Fibroblast of skin of left quadriceps (primary cell): Measurements from ENCODE around the gene CDH6.
A peak's percentile ranks its signal among the peaks of the same experiment; 100 is the strongest.

Source experiments
- DNase-seq, 2 experiments: peaks; one replicate each; pipeline ENCODE4 v3.0.0-alpha.2; 2013; ENCODE audit warnings: low read depth in 2 of 2

CDH6 gene

DNA sequence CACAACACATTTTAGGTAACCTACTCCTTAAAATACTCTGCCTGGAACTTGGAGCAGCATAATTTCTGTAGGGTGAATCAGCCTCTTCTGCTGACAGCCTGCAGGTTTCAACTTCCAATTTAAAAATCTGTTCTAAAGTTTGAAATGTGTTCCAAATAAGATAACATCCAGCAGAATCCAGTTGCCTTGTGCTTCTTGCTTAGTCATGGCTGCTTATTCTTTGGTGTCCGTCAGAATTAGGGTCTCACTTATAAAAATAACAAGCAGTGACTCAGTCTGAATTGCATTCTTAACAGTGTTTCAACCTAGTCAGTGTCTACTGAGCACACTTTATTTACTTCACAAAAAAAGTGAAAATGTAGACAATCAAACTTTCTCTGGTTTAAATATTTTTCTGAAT, 3.7 kb downstream of the CDH6 start:
- peak; percentile 11 to 14 for DNase-seq

DNA sequence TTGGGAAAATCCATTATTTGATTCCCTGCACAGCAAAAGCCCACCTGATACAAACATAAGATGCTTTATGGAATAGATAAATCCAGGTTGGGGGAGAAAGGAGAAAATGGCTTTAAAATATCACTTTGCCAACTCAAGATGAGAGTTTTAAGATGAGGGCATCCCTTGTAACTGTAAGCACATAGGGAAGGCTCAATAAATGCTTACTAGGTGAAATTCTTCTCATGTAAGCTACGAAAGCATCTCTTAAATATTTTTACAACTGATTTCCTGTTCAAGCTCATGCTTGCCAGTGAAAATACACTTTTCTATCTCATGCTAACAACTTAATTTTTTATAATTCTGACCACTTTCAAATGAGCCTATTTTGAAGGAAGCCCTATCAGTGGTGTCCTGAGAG, 11.5 kb downstream of the CDH6 start:
- no peak for DNase-seq

DNA sequence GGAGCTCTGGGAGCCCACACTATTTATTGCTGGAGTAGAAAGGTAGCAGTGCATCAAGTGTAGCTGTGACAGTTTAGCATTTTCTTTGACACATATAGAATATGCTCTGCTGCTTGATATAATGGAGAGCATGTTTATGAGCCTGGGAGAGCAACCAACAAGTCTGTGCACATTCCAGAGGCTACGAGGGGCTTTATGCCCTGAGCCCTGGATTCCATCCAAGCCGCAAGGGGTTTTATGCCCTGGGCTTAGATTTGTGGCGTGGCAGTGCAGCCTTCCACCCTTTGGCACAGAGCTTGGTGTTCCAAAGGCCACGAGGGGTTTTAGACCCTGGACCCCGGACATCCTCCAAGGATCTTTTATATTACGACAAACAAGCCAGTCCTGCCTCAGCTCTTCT, 14.6 kb downstream of the CDH6 start:
- DNase-seq: no peak

DNA sequence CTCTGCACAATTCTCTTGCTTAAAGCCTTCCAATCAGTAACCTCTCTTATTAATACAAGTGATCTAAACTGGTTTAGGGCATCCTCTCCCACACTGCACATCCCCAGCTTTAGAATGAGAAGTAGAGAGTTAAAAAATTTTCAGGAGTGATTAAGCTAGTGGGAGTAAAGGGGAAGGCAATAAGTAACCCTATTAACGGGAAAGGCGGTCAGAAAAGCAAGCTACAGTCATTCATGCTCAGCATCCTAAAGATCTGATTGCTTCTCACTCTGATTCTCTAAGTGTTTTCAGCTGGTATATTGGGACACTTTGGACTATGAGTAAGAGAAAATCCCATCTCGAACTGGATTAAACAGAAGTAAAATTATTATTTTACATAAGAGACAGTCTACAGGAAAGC, 15.8 kb downstream of the CDH6 start:
- DNase-seq: no peak

DNA sequence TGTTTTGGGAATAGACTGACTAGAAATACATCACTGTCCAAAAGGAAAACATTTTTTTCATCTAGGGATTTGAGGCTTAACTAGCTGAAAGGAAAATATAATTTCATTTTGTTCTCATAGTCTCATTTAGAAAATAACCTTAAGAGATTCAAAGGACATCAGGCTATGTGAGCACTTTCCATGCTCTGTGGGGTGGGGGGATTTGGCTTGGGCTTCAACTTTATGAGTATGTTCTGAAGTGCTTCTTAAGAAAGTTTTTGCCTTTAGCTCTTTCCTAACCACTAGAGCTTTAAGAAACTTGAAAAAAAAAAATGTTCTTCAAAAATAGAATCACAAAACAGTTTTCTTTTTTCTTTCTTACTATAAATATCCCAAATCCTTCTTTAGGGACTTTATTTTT, 17.6 kb downstream of the CDH6 start:
- no peak for DNase-seq

DNA sequence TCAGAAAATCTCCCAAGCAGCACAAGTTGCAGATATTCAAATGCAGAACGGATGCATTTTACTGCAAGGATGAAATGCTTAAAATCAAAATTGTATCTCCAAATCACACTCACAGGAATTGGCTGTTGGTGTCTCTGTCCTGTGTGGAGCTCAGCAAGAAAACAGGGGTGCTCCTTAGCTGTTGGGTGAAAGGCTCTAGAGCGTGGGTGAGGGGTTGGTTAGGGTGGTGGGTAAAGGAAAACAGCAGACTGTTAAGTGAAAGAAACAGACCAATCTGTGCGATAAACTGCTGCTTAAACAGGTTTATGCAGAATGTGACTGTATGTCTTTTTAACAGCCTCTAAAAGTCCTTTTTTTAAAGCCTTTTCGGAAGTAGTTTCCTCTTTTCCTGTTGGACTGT, 19.8 kb downstream of the CDH6 start:
- DNase-seq: no peak

DNA sequence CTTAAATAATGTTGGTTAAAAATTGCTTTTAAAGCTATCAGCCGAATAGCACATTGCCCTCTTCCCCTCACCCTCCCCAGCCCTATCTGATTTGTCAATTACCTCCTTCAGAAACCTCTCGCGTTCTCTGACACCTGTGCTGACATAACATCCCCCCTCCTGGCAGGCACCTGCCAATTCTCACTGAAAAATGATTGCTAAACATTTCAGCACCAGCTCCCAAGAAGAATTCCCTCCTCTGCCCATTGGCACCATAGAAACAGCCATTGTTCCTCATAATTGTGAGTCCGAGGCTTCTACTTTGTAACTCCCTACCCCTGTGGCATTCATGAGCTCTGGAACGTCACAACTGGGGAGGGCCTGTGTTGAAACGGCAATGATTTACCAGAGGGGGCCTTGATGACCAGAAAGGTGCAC, 20.2 kb downstream of the CDH6 start:
- no peak for DNase-seq

DNA sequence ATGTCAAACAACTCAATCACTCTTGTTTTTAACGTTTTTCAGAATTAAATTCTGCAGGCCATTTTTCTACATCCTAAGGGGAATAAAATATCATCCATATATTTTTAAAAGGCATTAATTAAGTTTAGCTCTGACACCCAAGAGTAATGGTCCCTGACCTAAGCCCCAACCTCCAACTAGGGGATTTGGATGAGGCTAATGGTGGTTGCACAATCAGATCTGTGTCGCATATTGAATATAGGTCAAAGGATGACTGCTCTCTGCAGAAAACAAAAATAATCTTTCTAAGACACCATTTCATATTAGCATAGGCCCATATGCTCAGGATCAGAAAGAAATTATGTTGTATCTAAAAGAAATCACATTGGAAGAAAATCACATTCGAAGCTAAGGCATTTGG, 20.7 kb downstream of the CDH6 start:
- no peak for DNase-seq

DNA sequence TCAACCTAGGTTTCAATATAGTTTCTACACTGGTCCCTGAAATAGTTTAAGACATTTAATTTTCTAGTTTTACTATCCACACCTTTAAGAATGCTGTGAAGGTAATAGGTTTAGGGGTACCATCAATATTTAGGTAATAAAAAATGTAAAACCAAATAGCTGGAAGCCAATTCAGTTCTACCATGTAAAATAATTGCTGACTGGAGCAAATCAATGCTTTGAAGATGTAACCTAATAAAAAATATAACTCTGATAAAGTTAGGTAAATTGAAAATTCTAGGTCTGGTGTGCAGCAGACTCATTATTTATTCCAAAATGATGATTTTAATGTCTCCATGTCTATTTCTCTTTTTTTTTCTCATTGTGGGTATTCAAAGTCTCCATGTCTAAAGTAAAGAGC, 21.8 kb downstream of the CDH6 start:
- DNase-seq: no peak

DNA sequence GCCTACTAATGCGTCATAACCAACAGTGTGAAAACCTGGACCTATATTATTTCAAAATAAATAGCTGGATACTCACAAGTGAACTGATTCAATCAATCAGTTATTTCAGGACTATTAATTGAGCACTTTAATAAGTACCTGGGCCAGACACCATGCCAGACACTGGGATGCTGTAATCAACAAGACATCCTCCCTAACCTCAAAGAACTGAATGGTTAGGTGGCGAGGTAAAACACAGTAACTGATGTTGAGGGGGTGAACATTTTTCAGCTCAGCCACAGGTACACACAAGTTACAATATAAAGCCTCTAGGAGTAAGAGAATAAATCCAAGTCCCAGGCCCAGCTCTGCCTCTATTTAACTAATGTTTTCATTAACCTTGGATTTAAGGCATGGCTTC, 24.0 kb downstream of the CDH6 start:
- no peak for DNase-seq

DNA sequence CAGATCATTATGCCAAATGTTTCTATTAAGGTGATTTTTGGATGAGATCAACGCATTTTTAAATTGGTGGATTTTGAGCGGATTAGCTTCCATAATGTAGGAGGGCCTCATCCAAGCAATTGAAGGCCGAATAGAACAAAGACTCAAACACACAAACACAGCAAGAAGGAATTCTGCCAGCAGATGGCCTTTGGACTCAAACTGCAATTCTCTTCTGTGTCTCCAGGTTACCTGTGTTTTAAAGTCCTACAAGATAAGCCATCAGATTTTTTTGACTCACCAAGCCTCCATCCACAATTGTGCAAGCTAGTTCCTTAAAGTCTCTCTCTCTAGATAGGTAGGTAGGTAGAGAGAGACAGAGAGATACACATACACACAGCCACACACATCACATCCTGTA, 25.5 kb downstream of the CDH6 start:
- no peak for DNase-seq

DNA sequence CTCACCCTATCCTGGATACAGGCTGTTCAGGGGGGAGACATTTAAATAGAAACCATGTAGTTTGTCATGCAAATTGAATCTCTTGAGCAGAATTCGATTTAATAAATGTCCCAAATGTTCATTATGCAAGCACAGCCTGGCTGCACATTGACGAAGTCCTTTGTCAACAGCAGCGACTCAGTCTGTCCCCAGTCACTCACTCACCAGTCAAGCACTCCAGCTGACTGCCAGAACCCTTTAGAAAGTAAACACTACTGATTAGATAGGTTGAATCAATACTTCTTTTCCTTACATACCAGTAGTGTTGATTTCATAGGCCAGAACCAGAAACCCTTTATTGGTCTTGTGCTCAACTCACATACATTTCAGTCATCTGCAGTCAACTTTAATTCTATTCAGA, 27.5 kb downstream of the CDH6 start:
- no peak for DNase-seq

DNA sequence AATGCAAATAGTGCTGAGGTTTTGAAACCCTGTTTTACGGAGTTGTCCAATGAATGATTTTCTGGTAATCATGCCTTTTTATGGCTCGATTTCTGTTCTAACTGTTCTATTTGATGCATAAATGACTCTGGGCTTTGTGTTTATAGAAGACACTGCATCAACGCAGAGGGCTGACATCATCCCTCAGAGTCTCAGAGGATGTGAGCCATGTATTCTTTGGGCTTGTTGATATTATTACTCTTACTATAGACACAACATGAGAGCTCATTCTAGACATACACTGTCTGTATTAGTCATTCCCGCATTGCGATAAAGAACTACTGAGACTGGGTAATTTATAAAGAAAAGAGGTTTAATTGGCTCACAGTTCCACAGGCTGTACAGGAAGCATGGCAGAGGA, 31.6 kb downstream of the CDH6 start:
- no peak for DNase-seq

DNA sequence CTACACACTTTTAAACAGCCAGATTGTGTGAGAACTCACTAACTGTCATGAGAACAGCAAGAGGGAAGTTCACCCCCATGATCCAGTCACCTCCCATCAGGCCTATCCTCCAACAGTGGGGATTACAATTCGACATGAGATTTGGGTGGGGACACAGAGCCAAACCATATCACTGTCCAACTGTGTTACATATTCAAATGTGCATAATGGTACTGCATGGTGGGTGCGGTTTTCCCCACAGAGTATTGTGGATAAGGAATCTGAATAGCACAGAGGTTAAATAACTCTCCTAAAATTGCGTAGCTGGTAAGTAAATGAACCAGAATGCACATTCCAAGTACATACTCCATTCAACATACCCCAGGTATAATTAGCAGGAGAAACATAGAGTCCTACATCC, 32.1 kb downstream of the CDH6 start:
- DNase-seq: no peak

DNA sequence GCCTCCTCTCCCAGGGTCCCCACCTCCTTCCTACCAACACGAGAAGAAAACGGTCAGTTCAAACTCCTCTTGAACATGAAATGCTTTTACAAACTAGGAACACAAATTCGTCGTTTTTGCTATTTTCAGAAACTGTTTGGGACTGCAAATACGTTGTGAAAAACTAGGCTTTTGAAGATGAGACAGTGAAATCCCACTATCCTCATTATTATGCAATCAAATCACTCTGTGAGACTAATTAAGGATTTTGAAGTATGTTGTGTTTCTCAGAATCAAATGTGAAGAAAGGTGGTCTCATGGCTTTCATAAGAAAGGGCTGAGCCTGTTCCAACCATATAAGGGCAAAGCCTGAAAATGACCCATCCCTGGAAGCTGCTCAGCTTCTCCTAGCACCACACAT, 33.2 kb downstream of the CDH6 start:
- no peak for DNase-seq

DNA sequence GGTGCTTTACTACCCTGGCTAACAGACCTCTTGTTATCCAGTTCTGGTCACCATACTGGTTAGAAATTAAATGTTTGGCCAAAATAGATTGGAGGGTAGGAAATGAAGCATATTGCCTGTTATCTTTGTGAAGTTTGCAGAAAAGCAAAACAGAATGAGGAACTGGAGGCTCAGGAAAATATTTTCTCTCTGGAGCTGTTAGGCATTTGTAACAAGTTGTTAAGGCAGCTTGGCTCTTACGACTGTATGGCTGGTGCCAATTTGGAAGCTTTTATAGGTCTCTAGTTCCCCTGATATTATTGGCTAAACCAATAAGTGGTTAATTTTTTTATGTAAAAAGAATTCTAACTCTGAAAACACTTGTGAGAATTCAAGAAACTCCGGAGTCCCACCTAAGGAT, 35.8 kb downstream of the CDH6 start:
- no peak for DNase-seq

DNA sequence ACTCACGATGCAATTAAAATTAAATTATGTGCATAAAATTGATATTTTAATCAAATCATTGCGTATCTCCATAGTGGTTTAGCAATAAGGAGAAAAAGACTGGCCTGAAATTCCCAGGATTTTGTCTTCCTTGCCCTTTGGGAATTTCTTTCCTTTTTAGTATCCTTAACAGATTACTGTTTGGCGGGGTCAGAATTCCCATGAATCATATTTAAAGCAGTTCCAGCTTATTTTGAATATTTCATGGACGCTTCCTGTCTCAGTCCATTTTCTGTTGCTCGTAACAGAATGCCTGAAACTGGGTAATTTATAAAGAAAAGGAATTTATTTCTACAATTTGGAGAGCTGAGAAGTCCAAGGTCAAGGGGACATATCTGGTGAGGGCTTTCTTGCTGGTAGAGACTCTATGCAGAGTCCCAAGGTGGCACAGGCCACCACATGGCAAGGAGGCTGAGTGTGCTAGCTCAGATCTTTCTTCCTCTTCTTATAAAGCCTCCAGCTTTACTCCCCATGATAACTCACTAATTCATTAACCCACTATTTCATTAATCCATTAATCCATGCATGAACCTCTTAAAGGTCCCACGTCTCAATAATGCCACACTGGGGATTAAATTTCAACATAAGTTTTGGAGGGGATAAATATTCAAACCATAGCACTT, 37.8 kb downstream of the CDH6 start:
- DNase-seq: no peak

DNA sequence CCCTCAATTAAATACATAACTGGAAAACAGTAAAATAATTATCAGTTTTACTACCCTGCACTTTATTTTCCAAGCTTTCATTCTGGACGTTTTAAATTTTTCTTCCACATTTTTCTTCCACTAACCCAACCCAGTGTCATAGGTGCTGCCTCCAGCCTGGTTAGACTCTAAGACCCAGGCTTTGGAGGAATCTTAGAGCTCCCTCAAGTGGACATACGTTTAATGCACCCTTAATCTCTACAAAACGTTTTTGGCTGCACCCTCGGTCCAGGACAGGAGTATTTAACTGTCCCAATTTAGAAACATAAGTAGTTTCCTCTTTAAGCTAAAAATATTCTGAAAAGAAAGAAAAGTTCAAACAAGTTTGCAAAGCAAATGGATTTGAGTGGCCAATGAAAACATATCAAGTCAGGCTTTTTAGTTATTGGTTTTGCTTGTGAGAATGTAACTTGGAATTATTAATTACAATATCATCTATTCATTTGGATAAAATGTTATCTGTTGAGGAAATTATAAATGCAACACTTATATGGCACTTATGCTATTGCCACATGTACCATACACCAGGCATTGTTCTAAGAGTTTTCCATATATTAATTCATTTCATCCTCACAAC, 38.9 kb downstream of the CDH6 start:
- peak; percentile 12 to 29 for DNase-seq

DNA sequence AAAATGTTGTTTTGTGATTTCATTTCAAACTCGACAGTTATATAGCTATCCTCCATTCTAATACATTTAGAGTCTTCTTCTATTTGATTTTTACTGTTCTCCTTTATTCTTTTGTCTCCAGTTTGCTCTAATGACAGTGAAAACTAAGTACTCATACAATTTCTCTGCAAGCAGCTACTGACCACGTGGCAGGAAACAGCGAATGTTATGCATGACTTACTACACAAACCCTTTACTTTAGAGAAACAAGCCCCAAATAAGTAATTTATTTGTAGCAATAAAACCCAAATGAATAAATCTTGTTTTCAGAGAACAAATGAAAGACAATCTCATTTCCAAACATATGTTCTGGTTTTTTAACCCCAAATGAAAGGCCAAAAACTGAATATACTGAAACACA, 41.9 kb downstream of the CDH6 start:
- DNase-seq: no peak

DNA sequence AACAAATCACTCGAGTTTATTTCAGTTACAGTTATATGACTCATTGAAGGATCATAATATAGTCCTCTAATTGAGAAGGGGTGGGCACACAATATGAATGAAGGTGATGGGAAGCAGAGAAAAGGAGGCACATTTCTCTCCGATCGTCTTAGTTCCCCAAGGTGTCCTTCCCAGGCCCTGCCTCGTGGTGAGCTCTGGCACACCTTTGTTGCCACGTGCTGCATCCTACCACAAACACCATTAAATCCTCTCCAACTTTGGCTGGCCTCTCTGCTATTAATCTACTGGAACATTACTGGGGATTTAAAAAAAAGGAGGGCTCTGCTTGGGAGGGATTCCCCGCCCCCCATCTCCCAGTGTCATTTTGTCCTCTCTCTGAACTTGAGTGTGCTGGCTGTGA, 42.9 kb downstream of the CDH6 start:
- no peak for DNase-seq

DNA sequence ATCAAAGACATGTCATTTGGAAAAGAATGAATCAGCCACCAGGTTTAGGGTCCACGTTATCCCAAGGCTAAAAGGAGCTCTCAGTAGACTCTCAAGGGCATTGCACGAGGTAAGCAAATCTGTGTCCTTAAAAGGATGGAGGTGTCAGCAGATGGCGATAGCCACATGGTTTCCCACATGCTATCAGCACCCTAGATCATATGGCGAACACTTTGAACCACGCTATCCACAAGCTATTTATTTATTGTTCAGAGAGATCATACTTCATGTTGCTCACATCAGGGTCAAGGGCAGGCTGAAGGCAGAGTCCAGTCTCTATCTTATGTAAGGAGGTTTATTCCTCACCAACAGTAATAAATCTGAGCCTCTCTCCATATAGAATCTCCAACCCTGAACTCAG, 43.7 kb downstream of the CDH6 start:
- DNase-seq: no peak

DNA sequence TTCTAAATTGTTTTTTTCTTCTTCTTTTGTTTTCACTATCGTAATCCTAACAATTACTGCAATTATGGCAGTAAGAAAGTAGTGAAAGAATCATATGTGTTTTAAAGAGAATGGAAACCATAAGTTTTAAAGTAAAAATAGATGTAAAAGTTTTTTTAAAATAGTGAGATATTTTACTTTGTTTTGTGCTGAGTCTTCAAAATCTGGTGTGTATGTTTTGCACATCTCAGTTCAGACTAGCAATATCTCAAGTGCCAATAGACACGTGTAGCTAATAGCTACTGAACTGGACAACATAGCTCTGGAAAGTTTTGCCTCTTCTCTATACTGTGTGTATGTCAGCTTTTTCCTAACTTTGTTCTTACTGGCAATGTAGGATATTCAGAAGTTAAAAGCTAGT, 45.0 kb downstream of the CDH6 start:
- DNase-seq: no peak

DNA sequence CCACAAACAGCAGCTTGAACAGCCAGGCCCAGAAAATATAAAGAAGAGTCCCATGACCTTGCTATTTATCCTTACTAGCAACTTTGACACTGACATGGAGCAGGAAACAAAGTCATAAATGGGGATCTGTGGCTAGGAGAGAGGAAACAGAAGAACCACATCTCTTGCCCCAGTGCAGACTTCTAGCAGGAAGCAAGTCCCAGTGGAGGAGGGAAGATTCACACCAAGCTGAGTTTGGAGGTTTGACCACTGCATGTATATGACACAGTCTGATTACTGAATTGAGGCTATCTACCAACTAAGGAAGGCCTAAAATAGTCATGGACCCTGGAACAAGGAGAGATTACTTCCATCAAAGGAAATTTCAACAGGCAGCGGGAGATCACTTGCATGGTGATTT, 51.4 kb downstream of the CDH6 start:
- DNase-seq: no peak

DNA sequence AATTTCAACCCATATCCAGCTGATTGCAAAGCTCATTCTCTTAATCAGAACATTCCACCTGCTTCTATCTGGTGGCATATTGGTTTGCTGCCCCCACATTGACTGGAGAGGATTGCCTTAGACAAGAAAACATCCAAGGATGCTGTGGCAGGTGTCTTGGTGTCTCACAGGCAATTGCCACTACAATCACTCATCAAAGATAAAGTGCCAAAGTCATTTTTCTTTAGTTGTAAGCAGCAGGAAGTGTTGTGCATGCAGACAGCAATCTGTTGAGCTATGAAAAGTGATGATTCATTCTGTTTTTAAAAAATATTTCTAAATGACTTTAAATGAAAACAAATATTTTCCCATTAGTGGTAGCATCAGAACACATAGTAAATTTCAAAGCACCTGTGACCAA, 53.9 kb downstream of the CDH6 start:
- DNase-seq: no peak
